HG03060 (cell line): ENCODE results near the gene OTUD4.
"Not testable (repeated sequence)": the region's sequence is repeated elsewhere in the genome, so short reads cannot be mapped to it uniquely, and the experiment has no call there.

Experiments used
- ATAC-seq: cut with Tn5 transposase; IDR thresholded peaks from one replicate; pipeline ENCODE4 v1.9.1; 2021; ENCODE audit warnings: low read depth, moderate number of reproducible peaks; ENCODE audit not compliant: unreplicated experiment

OTUD4 gene, protein sequence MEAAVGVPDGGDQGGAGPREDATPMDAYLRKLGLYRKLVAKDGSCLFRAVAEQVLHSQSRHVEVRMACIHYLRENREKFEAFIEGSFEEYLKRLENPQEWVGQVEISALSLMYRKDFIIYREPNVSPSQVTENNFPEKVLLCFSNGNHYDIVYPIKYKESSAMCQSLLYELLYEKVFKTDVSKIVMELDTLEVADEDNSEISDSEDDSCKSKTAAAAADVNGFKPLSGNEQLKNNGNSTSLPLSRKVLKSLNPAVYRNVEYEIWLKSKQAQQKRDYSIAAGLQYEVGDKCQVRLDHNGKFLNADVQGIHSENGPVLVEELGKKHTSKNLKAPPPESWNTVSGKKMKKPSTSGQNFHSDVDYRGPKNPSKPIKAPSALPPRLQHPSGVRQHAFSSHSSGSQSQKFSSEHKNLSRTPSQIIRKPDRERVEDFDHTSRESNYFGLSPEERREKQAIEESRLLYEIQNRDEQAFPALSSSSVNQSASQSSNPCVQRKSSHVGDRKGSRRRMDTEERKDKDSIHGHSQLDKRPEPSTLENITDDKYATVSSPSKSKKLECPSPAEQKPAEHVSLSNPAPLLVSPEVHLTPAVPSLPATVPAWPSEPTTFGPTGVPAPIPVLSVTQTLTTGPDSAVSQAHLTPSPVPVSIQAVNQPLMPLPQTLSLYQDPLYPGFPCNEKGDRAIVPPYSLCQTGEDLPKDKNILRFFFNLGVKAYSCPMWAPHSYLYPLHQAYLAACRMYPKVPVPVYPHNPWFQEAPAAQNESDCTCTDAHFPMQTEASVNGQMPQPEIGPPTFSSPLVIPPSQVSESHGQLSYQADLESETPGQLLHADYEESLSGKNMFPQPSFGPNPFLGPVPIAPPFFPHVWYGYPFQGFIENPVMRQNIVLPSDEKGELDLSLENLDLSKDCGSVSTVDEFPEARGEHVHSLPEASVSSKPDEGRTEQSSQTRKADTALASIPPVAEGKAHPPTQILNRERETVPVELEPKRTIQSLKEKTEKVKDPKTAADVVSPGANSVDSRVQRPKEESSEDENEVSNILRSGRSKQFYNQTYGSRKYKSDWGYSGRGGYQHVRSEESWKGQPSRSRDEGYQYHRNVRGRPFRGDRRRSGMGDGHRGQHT

DNA sequence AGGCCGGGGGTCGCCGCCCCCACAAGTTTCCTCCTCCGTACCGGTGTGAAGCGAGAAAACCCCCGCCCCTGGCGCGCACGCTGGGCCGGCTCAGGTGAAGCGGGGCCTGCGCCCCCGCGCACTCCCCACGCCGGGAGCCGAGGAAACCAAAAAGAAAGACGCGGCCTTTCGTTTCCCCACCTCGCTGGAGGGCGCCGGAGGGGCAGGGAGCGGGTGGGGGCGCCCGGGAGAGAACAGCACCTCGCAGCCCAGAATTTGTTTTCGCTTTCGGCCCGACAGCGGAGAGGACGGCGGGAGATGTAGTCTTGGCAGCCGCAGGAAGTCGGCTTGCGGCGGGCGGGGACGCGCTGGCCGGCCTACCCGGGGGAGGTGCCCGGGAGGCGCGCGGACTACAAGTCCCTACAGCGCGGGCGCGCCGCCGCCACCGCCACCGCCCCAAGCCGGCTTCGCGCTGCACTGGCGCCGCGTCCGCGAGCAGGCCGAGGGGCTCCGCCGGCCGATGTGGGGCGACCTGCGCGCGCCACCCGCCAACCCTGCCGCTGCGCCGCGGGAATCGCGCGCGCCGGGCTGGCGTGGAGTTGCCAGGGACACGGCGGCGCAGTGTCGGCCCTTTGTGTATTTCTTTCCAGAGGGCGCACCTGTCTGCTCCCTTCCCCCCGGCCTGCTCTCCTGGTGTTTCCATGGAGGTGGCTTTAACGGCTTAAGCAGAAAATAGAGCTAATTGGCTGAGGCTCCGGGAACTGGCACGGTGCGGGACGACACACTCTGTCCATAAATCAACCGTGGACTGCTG, at the start of gene OTUD4:
TSS of gene OTUD4 (minus strand) at position 292 of the 793 bp plus-strand sequence. CDS start 616 bp downstream, outside the sequence.
- ATAC-seq = peak; percentile 83

DNA sequence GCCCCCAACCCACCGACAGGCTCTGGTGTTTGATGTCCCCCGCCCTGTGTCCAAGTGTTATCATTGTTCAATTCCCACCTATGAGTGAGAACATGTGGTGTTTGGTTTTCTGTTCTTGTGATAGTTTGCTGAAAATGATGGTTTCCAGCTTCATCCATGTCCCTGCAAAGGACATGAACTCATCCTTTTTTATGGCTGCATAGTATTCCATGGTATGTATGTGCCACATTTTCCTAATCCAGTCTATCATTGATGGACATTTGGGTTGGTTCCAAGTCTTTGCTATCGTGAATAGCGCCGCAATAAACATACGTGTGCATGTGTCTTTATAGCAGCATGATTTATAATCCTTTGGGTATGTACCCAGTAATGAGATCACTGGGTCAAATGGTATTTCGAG, 42.8 kb upstream of the OTUD4 start:
- ATAC-seq = not testable (repeated sequence)

DNA sequence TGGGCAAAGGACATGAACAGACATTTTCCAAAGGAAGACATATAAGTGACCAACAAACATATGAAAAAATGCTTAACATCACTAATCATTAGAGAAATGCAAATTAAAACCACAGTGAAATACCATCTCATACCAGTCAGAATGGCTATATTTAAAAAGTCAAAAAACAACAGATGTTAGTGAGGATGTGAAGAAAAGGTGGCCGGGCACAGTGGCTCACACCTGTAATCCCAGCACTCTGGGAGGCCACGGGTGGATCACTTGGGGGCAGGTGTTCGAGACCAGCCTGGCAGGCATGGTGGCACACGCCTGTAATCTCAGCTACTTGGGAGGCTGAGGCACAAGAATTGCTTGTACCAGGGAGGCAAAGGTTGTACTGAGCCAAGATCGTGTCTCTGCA, 41.1 kb upstream of the OTUD4 start:
- not testable (repeated sequence) for ATAC-seq

DNA sequence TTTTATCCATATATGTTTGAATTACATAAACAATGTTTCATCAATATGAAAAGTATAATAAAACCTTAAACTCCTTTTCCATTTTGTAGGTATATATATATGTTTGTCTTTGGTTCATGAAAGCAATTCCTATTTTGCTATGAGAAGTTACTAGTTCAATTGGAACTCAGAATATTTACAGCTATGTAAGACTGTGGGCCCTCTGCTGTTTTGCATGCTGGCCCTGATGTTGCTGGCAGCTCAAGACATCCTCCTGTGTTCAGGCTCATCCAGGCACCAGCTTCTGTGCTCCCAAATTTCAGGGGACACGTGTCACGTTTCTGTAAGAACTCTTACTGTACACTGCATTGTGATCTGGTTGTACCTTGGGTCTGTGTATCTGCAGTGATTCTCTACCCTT, 38.7 kb upstream of the OTUD4 start:
- no peak for ATAC-seq

DNA sequence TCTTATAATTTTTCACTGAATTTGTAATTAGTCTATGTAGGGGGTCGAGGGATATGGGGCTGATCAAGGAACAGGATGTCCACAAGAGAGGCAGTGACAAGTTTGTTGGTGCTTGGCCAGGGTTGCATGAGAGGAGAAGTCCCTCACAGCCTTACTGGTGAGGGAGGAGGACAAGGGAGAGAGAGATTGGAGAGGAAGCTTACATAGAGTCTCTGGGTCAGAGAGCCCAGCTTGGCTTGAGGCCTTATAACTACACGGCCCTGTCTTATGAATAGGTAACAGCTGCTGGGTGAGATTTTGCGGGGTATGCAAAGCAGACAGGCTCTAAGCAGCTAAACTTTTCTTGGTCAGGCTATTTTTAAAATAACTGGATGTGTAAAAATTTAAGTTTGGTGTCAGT, 37.9 kb upstream of the OTUD4 start:
- ATAC-seq = peak; percentile 74

DNA sequence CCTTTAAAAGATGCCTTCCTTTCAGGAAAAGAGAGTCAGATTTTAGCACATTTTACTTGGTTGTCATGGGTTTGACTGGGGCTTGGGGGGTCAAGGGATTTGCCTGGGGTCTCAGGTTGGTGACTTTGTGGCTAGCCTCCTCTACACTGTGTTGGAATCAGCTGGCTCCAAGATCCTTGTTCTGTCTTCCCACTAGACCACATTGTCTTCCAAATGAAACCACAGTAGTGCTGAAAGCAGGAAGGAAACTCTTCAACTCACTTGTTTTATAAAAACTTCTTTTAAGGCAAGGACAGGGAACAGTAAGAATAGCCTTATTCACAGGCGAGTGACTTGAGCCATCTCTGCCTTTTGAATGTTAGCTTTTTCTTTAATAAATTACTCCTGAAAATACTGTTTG, 37.0 kb upstream of the OTUD4 start:
- no peak for ATAC-seq

DNA sequence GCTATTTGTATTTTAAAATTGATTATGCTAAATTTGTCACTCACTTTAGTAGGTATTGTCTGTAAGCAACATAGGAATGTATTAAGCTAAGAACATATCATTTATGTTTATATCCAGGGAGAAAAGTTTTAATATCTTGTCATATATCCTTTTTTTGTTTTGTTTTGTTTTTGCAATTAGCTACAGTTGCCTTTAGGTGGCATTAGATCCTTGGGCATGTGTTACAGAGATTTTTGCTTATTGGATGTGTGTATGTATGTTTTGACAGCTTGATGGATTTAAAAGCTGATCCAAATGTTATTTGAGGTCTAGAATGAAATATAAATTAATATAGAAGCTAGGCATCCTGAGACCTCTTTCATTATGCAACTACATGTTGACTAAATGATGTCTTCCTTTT, 36.1 kb upstream of the OTUD4 start:
- no peak for ATAC-seq

DNA sequence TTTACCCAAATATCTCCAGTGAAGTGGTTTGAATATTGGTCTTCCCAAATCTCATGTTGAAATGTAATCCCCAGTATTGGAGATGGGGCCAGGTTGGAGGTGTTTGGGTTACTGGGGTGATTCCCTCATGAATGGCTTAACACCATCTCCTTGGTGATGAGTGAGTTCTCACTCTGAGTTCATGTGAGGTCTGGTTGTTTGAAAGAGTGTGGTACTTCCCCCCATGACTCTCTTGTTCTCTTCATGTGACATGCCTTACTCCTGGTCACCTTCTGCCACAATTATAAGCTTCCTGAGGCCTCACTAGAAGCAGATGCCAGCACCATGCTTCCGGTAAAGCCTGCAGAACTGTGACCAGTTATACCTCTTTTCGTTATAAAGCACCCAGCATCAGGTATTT, 32.9 kb upstream of the OTUD4 start:
- no peak for ATAC-seq

DNA sequence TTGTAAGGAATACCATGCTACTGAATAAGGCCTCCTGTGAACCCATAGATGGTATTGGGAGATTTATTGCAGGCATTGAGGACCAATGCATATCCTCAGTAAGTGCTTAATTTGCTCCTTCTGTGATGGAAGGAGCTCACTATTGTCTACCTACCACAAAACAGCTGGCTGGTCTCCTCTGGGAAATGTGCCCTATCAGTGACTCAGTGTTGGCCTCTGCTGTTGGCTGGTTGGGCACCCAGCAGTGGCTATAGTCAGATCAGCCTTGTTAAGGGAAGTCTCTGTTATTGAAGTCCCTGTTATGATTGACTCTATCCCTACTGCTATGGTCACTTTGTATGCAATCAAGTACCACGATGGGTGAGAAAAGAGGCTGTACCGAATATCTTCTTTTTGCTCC, 27.5 kb upstream of the OTUD4 start:
- ATAC-seq = no peak

DNA sequence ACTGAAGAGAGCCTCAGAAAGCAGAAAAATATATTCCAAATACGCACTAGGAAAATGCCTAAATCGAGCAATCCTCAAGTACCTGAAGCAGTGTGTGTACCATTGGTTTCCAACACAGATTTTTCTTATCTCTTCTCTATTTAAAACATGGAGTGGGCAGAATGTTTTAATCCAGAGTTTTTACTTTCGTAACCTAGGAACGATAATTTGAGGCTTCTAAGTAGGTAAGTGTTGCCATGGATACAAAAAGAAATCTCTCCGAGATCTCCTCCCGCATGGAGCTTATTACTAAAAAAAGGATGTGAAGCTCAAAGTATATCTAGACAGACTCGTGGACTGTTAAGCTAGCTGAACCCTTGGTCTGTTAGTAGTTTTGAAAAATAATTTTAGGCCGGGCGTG, 23.0 kb upstream of the OTUD4 start:
- ATAC-seq = no peak

DNA sequence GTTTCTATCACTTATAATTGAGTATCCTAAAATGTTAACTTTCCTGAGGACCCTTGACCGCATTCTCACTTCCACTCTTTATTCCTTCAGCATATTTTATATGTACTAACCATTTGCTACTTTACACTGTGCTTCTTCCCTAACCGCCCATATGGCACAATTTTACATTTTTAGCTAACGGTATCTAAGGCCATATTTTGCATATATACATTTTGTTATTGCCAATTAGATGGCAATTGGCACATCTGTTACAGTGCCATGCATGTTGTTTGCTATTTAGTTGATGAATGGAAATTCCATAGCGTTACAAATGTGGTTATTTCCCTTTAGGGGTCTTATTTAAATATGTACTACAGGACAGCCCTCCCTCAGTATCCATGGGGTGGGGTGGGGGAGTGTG, 20.0 kb upstream of the OTUD4 start:
- ATAC-seq = no peak

DNA sequence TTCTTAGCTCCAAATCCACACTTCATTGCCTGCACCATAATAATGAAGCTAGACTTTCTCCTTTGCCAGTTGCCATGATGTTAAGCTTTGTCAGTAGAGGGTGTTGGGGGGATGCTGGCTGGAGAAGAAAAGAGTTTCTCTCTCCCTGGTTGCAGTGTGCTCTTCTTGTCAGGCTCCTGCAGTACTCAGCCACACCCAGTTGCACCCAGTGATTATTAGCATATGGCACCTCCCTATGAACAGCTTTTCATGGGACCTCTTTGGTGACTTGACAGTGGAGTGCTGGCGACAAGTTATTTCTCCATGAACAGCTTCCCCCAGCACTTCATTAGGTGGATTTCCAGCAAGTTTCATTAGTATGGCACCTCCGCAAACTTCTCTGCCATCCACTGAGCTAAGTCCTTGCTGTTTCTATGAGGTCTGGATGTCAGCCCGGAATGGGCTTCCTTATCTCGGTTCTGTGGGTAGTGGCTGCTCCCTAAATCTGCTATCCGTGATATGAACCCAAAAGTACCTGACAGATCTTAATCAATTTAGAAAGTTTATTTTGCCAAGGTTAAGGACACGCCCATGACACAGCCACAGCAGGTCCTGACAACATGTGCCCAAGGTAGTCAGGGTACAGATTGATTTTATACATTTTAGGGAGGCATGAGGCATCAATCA, 18.8 kb upstream of the OTUD4 start:
- no peak for ATAC-seq

DNA sequence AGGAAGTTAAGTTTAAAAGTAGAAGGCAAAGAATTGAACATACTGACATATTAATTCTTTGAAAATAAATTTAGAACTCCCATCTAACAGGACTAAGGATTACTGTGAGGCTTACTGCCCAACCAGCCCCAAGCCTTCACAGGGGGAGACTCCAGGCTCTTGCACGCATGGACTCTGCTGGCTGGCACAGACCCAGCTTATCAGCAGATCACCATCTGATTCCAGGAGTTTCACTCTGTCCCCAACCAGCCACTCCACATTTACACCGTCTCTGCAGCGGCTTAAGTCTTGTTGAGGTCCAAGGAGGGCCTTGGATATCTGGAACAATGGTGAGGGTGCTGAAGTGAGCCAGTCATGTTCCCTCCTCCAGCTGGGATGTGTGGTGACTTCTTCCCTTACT, 16.4 kb upstream of the OTUD4 start:
- ATAC-seq = no peak

DNA sequence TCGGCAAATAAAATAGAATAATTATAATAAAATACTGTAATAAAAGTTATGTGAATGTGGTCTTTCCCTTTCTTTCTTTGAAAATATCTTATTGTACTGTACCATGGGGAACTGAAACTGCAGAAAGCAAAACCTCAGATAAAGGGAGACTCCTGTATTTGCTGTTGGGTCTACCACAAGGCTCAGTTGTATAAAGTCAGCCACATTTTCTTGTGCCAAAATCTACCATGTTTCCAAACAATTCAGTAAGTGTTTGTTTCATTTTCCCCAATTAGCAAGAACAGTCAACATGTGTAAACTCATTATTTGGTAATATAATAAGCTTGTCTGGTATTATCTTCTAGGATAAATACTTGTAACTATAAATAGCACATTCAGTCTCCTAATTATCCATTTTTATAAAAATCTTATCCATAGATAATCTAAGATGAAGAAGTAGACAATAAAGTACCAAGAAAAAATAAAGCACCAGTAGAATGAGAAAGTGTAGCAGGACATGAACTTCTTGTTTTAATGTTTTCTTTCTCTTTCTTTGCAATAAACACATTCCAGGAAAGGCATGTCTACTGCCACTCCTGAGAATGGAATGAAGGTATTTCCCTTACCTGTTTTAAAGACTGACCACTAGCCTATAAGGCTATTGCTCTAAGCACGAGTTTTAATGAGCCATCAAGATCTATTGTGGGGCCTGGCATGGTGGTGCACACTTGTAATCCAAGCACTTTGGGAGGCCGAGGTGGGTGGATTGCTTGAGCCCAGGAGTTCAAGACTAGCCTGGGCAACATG, 15.0 kb upstream of the OTUD4 start:
- peak; percentile 80 for ATAC-seq

DNA sequence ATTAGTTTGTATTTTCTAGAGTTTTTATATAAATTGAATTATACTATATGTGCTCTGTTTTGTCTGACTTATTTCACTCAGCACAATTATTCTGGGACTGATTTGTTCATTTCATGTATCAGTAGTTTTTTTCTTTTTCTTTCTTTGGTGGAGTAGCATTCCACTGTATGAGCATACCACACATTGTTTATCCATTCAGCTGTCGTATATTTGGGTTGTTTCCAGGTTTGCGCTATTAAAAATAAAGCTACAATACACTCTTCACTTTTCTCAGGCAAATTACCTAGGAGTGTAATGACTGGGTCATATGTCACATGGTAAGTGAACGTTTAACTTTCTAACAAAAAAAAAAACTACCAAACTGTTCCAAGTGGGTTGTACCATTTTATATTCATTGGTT, 9.6 kb upstream of the OTUD4 start:
- no peak for ATAC-seq

DNA sequence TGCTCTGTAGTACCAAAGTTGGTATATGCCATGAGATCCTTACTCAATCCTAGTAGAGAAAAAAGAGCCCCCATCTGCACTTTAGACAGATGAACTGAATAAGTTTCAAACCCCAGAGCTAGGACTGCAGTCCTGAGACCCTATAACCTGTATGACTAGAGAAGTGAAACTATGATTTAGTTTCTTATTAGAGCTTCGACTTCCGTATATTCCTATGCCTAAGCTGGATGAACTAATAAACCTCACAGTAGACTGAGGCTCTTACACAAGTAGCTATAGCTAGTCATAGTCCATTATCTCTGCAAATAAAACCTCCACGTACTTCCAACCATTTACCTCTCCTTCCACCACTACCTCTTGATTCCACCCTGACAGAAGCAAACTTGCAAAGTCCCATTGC, 6.3 kb upstream of the OTUD4 start:
- peak; percentile 76 for ATAC-seq

DNA sequence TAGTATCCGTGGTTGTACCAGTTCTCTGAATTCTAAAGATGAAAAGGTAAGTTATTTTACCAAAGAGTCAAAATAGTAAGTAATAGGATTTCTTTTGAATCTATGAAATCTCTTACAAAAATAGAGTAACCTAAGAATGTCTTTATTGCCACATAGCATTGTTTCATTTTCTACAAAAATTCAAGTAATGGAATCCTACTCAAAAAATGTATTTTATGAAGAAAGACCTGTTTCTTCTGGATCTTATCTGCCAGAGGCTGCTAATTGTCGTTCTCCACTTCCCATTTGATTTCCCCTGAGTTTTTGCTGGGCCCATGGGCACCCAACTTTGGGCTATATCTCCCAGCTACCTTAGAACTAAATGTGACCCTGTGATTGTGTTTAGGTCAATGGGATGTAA, 3.2 kb upstream of the OTUD4 start:
- no peak for ATAC-seq

DNA sequence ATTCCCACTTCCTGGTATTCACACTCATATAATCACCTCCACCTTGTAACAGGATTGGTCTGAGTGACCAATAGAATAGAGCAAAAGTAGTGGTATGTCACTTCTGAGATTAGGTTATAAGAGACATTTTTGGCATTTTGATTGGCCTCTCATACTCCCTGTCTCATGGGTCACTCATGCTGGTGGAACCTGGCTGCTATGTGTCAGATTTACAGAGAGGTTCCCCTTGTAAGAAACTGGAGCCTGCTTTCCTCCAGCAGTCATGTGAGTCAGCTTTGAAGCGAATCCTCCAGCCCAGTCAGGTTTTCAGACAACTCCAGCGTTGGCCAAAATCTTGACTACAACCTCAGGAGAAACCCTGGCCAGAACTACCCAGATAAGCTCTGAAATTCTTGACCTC, 2.6 kb upstream of the OTUD4 start:
- ATAC-seq = no peak

DNA sequence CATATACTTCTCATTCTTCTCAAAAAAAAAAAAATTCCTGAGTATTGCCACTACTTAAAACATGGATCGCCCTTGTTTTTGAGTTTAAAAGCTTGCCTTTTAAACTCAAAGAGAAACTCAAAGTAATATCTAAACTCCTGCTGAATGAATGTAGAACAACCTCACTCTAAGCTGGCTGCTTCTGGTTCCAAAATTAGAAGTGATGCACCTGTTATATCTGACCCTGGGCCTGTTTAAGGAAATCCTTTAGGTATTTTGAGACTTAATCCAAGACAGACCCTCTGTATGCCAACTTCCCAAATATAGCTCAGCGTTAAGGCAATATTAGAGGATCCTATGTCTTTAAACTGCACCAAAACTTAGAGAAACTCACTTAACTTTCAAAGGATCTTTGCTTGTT, 1.8 kb upstream of the OTUD4 start:
- no peak for ATAC-seq
